Peyer's patch (tissue), 4 donors: Measurements from ENCODE around the gene TSSK2.

Experiments used
- CTCF ChIP-seq, 6 experiments: fragments of 450-650 bp in 4 of 6; fragments of 200-600 bp in 2 of 6; sonication (generic) in 1 of 6; IDR thresholded peaks; one replicate each; pipeline ENCODE4 v1.5.1; 2017 to 2019; ENCODE audit warnings: antibody characterized with exemption in 6 of 6, mild to moderate bottlenecking in 3 of 6, moderate library complexity in 1 of 6
- POLR2A ChIP-seq, 2 donors: fragments of 450-650 bp; IDR thresholded peaks; one replicate each; pipeline ENCODE4 v1.5.1; 2017; ENCODE audit warnings: antibody characterized with exemption in 2 of 2, mild to moderate bottlenecking in 2 of 2, moderate library complexity in 2 of 2

DNA sequence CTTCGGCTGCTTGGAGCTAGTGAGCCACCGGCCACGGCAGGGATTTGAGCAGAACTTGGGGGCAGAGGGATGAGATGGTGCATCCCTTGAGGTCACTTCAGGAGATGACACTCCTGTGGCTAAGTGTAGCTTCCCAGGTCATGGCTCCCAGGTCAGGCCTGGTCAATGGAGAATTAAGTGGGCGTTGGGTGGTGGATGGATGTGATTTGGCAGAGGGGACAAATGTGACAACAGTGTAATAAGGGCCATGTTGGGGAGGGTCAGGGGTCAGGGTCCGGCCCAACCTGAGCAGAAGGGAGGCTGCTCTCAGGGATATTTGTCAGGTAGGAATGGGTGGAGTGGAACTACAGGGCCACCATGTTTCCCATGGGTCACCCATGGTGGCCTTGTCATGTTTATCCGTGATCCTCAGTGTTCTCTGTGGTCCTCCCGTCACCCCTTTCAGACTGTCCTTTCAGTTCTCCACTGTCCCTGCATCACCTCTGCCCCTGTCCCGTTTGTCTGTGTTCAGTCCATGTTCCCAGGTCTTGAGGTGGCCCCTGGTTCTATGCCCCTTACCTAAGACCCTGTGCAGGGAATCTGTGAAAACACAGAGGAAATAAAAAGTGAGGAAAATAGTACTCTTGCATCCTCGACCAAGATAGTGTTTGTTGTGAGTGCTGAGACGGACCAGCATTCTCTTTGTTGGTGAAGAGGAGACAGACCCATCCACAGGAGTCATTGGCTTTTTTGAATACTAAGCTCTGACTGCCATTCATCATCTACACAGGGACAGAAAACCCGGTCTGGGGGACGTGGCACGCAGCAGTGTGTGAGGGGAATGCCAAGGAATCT is 41.3 kb downstream of the TSSK2 start:
- TF ChIP-seq POLR2A (IDR thresholded peaks at IDR 0.05) (no peak), CTCF (IDR thresholded peaks at IDR 0.05) (no peak)
